GM03348 (cell line): ENCODE data around the gene IL1A.

Experiments
- DNase-seq: peaks from one replicate; pipeline ENCODE4 v3.0.0; 2012; ENCODE audit warnings: low spot score

IL1A gene

DNA sequence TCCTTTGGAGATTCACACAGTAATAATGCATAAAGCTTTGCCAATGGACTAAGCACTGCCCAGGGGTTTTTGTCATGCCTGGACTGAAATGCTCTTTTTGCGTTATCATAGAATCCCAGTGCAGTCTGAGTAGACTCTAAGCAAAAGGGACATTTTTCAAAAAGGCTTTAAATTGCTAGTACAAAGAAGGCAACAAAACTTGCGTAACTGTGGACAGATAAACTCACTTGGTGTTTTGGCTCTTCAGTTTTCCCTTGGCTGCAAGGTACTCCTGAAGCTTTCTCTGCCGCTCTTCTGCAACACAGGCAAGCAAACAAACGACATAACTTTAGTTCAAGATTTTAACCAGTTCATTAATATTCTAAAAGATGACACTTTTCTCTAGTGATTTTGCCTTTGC is 22.0 kb downstream of the IL1A start:
- no peak for DNase-seq

DNA sequence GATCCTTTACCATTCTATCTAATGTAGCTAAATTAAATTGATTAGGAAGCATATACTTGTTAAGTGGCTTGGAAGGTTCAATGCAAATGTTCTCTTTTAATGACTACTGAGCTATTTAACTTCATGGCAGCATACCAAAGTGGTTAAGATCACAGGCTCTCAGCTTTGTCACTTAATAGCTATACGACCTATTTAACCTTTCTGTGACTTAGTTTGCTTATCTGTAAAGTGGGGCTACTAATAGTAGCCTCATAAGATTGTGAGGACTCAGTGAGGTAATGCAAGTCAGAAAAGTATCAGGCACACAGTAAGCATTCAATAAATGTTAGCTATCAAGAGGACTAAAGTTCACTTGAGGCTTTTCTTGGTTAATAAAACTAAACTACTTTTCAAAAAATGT is 24.1 kb downstream of the IL1A start:
- no peak for DNase-seq

DNA sequence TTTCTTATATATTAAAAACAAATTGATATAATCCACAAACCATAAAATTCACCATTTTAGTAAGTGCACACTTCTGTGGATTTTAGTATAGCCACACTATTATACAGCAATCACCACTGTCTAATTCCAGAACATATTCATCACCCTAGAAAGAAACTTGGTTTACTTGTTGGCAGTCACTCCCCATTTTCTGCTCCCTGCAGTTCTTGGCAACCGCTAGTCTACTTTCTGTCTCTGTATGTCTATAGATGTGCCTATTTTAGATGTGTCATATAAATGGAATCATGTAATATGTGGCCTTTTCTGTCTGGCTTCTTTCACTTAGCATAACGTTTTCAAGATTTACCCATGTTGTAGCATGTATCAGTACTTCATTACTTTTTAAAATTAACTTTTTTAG is 25.6 kb downstream of the IL1A start:
- no peak for DNase-seq

DNA sequence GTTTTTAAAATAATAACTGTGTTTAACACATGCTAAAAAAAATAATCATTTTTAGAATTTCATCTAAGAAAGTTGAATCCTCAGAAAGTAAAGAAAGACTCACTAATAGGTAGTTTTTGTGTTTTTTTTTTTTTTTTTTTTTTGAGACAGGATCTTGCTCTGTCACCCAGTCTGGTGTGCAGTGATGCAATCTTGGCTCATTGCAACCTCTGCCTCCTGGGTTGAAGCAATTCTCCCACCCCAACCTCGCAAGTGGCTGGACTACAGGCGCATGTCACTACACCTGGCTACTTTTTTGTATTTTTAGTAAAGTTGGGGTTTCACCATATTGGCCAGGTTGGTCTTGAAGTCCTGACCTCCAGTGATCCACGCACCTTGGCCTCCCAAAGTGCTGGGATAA is 27.0 kb downstream of the IL1A start:
- DNase-seq = no peak

DNA sequence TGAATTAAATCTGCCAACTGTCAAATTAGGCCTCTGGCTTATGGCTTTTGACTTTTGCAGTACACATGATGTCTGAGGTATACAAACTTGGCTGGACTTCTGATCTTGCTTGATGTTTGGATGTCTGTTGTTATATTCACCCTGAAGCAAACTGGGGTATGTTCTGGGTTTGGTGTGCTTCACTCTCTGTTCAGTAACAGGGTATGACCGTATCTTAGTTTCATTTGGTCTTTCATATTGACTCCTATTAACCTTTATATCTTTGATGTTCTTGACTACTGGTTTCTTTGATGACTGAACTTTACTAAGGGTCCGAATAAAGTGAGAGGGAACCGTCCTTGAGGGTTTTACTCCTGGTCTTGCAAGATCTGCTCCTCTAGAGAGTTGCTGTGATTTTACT is 28.1 kb downstream of the IL1A start:
- no peak for DNase-seq

DNA sequence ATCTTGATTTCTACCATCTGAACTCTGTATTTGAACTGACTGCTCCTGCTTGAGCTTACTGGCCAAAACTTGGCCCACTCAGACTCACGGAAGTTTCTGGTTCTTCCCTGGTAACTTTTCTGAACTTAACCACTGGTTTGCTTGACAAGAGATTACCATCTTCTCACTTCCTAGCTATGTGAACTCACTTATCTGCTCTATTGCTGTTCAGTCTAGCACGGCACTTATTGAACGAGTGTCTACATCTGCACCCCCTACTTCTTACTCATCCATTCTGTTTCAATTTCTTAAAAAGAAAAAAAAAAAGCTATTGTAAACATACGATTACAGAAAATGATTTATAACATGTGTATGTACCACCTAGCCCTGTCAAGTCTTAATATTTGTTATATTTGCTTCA is 28.8 kb downstream of the IL1A start:
- DNase-seq = no peak

DNA sequence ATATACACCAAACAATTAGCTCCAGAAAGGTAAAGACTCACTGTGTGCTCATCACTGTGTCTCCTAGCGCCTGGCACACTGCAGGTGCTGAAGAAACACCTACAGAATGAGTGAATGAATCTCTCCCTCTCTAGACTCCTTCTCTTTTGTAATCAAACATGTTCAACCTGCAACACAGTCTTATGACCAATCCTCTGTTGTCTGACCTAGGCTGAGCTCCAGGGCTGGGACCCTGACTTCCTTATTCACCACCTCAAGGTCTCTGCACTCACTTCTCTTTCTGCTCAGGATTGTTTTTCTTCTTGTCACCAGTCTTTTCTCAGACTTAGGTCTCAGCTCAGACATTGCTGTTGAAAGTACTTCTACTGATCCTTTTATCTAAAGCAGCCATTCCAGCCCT is 29.7 kb downstream of the IL1A start:
- no peak for DNase-seq

DNA sequence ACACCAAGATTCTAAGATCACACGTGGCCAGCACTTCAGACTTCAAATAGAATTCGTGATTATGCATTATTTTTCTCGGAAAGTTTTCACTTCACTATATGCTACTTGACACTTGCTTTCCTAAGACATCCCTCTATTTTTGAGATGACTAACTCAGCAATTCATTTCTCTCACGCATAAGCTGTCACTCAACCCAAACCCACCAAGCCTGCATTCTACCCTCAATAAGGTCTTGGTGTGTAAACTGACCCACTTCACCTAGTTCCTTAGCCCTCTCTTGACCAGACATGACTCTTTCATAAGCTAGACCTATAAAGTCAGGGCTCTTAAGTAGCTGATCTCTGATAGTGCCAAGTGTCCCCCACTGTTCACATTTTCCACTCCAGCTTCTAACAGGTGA is 31.6 kb downstream of the IL1A start:
- DNase-seq = no peak

DNA sequence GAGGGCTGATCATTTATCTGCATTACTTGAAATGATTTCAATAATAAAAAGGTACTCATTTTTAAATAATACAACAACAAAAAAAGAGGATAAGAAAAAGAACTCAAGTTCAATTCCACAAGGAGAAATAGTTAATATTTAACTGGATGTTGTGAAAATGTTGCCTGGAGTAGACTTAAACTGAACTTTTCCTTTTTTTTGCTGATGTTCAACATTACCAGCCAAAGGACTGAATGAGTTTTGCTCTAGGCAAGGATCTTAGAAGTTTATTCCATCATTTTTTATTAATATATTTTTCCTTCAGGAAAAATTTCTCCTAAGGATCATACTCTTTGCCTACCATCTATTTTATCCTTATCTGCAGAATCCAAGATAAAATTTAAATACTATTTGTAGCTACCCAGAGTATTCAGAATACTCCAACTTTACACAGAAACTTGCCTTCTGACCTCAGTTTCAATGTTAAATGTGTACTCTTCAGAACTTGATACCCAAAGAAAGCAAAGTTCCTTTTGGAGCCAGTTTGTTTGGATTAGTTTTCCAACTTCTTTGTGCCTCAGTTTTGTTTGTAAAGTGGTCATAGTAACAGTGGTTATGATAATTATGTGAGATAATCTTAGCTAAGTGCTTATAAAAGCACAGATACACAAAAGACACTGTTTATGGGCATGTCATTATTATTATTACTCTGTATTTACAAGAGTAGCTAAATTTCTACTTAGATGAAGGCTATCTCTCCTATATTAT is 32.7 kb downstream of the IL1A start:
- no peak for DNase-seq

DNA sequence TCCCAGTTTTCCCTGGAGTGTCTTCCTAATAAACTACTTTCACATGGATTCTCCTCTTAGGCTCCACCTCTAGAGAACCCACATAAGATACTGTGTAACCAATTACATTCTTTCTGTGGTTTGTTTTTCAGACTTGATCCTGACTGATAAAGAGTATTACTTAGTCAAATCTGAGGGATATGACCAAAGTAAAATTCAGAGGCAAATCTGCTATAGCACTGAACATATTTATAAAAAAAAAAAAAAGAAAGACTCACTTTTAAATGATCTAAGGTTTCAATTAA is 33.8 kb downstream of the IL1A start:
- peak; percentile 31 for DNase-seq

DNA sequence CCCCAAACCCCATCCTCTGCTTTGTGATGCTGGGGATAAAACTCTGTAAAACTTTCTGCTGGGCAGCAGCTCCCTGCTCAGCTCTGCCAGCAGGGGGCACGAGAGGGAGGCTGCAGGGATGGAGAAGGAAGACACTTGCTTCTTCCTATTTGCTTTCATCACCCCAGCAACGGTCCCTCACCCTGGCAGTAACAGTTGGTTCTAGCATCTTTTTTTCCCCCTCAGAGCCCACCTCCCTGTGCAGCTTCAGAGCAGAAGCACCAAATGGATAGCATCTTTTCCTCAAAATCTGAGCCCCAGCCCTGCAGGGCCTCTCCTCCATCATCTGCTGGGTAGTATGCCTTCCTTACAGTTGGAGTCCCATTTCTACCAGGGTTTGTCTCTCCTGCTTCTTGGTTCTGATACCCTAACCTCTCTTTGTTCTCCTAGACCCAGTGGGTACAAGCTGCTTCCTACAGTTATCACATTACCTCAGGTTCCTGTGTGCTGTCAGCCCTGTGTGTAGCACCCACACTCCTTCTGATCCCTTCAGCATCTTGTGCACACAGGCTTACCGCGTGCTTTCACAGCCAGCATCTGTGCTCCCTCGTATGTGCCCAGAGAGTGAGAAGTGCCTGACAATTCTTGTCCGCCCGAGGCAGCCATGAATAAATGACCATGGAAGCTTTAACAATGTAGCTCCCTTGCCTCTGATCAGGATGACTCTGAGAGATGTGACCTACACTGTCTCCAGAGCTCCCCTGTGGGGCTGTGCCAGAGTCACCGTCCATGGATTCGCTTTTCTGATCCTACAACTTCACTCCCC is 34.3 kb downstream of the IL1A start:
- DNase-seq = peak; percentile 89

DNA sequence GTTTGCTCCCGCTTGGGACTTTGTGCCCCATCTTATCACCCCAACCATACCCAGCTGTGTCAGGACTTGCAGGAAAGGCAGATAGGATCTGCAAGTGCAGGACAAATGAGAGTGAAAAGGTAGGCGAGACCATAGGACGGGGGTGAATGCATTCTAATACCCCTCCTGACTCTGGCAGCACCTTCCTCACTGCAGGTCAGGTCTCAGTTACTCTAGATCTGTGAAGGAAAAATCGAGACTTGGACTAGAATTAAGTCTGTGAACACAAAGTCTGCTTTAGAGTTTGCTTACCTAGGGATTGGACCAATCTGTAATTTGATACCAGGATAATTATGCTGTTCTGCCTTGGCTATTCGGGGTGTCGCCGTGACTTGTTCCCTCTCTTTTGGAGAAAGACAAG is 43.8 kb downstream of the IL1A start:
- no peak for DNase-seq

DNA sequence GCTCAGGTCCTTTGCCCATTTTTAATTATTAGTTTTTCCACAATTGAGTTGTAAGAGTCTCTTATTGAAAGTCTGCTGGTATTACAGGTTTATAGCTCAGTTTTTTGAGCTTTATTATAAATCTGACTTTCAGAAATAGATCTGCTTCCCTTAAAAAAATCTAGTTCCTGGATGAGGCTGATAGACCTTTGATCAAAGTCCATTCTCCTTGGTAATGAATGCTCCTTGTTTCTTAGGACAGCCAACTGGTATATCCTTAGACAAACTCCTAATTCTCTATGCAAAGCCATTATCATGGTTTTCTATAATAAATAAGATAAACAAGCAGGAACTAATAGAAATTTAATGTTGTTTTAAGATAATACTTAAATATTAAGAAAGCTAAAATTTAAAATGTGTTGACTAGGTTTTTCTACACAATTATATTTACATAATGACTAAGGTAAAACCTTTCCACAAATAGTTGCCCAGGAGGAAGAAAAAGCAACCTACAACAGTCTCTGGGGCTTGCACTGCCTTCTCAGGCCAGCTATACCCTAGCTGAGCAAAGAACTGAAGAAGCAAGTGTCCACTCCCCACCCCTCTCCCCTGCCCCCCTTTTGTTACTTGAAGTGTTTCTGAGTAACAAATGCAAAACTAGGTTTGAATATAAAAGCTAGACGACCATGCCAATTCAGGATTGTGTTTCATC is 46.6 kb downstream of the IL1A start:
- DNase-seq = no peak

DNA sequence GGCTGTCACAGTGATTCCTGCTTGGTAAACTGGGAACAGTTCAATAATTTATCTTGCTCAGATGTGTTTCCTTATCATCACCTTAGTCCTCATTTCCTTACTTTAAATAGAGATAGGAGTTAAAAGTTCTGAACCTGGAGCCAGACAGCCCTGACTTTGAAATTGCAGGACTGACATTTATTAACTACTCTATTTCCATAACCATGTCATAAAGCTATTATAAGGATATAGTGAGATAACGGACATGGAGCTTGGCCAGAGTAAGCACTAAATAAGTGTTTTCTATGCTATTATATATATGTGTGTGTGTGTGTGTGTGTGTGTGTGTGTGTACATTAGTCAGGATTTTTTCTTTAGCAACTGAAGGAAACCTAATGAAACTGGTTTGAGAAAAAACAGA is 50.4 kb downstream of the IL1A start:
- DNase-seq = no peak

DNA sequence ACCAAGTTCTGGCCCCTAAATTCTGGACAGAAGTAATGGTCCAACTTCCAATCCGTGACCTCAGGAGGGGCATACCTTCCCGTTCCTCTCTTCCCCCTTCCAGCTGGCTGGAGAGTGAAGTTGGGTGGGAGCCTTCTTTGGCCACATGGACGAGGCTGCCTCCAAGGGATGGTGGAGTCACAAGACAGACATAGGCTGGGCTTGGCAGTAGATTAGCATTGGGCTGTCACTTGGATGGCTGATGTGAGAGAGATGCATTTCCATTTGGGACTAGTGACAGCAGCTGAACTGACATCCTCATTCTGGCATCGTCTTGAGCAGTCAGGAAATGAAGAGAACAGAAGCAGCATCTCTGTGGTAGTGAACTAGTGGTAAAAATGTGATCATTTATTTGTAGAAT is 50.8 kb downstream of the IL1A start:
- DNase-seq = no peak

DNA sequence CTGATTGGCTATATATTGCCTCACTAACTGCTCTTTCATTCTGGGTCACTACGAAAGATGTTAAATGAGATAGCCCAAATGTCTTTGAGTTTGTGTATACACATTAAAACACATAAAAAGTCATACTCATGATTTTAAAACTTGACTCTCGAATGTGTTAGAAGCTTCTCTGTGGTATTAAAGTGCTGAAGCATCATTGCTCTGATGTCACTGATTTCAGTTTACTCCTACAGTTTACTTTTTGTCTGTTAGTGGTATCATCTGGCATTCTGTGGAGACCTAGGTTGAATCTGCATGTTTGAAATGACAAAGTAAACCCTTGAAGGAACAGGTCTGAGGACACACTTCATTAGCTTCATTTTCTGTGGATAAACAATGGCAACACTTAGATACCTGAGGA is 52.8 kb downstream of the IL1A start:
- DNase-seq = no peak

DNA sequence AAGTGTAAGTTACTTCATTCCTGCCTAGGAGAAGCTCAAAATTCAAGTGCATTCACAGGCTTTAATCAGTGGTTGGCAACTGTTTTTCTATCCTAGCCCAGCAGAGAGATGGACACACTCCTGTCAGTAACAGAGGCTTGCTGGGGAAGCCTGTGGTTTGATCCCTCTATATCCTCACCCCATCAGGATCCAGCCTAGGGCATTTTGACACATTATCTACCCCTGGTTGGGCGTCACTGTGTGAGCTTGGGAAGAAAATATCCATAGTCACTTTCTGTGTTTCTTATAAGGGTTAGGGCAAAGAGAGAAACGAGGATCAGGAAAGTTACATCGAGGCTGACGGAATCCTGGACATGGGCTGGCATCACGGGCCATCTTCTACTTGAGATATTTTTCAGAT is 53.5 kb downstream of the IL1A start:
- no peak for DNase-seq

DNA sequence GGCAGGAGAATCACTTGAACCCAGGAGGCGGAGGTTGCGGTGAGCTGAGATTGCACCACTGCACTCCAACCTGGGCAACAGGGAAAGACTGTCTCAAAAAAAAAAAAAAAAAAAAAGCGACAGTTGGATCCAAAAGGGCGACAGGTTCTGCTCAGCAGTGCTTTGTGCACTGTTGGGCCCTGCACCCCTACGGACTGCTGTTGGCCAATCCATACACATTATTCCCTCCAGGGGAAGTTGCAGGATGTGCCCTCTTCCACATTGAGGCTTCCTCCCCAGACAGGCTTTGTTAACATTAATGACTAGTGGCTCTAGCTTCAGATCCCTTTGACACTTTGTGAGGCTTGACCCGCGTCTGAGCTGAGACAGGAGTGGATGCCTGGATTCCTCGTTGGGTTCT is 54.1 kb downstream of the IL1A start:
- no peak for DNase-seq

DNA sequence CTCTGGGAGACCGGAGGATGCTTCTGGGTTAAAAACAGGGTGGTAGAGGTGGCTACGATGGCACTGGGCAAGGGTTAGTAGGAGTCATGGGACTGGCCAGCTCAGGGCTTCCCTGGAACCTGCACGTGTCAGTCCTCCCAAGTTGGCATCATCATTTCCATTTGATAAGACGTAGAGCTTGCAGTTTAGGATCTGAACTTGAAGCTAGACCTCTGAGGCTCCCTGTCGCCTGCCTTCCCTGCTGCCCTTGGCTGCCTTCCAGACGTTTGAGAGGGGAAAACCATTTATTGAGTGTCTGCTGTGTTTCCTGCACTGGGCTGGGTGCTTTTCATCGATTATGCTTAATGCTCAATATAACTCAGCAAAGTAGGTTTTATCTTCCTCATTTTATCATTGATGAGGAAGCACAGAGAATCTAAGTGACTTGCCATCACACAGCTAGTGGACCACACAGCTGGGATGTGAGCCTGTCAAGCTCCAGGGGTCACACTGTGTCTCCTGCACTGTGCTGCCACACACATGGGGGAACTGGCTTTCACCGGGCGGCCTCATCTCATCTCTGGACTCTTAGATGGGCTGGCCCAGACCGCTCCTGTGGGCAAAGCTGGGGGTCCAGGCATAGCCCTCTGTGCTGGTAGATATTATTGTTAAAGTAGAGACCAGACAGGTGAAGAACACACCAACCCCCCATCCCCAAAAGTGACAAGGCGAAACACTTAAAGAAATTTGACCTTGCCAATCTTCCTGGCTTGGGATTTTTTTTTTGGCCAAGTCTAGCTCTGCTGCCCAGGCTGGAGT is 55.7 kb downstream of the IL1A start:
- no peak for DNase-seq

DNA sequence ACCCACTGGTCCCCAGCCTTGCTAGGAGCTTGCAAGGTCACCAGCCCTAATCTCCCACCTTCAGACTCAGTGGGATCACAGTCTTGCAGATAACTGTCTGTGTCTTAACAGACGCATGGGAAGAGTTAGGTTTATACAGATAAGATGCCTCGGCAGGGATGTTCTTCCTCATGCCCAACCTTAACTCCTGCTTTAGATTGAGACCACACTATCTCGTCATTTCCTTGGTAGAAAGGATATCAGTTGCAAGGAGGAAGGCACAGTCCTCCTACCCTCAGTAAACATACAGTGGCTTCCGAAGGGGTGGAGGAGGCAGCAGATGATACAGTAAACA is 56.3 kb downstream of the IL1A start:
- DNase-seq = no peak

DNA sequence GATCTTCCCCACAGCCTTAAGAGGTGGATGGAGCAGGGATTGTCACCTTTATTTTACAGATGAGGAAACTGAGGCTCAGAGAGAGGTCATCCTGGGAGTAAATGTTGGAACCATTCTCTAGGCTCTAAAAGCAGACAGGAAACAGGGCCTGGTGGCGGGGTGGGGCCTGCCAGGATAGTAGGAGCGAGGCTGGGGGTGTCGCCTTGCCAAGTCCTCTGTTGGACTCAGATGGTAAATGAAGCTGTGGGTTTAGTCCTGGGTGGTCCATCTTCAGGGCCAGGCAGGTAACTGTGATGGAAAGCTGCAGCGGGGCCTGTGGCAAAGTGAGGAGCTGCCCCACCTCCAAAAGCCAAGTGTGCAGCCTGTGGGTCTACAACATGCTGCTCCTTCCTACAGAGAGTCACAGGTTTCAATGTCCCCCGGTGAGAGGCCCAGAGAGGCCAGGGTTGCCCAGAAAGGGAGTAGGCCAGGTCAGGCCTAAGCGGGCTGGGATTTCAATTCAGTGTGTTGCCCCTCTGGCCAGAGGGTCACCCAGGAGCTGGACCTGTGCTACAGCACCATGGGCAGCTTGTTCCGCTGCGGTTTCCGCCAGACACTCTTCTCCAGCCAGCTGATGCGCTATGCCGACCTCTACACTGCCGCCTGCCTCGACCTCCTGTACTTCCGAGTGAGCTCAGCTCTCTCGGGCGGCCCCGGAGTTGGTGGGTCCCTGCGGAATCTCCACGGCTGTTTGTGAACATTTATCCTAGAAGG is 56.8 kb downstream of the IL1A start:
- no peak for DNase-seq
